C1 segment of cervical spinal cord (tissue), 14 donors: ENCODE measurements around the gene ARL15.

ENCODE experiments used
- DNase-seq, 14 donors: peaks; one replicate each; lab custom pipeline; 2025; lab: John Stamatoyannopoulos, UW

Gene ARL15

GRCh38 chr5:54288568-54289217, 21.7 kb downstream of the ARL15 start:
- DNase-seq = no peak

- no peak for DNase-seq
Measured at GRCh38 chr5:54285686-54286085, 24.7 kb downstream of the ARL15 start.

GRCh38 chr5:54284586-54284985, 25.8 kb downstream of the ARL15 start:
- DNase-seq = no peak

GRCh38 chr5:54282876-54283275, 27.5 kb downstream of the ARL15 start:
- DNase-seq = no peak

GRCh38 chr5:54281960-54282692, 28.2 kb downstream of the ARL15 start:
- no peak for DNase-seq

GRCh38 chr5:54279960-54280359, 30.4 kb downstream of the ARL15 start:
- DNase-seq = no peak

- DNase-seq = no peak
Measured at GRCh38 chr5:54278979-54279717, 31.2 kb downstream of the ARL15 start.

GRCh38 chr5:54278036-54278830, 32.1 kb downstream of the ARL15 start:
- no peak for DNase-seq

- DNase-seq = no peak
Measured at GRCh38 chr5:54276048-54276447, 34.3 kb downstream of the ARL15 start.

GRCh38 chr5:54275361-54275760, 35.0 kb downstream of the ARL15 start:
- DNase-seq = no peak

GRCh38 chr5:54274944-54275343, 35.4 kb downstream of the ARL15 start:
- no peak for DNase-seq

- DNase-seq = no peak
Measured at GRCh38 chr5:54273715-54274114, 36.7 kb downstream of the ARL15 start.

GRCh38 chr5:54272746-54273145, 37.6 kb downstream of the ARL15 start:
- no peak for DNase-seq

- DNase-seq = no peak
Measured at GRCh38 chr5:54270326-54270725, 40.0 kb downstream of the ARL15 start.

- no peak for DNase-seq
Measured at GRCh38 chr5:54264574-54264973, 45.8 kb downstream of the ARL15 start.

- DNase-seq = no peak
Measured at GRCh38 chr5:54263447-54263846, 46.9 kb downstream of the ARL15 start.

- DNase-seq = no peak
Measured at GRCh38 chr5:54261596-54261995, 48.8 kb downstream of the ARL15 start.

- DNase-seq = no peak
Measured at GRCh38 chr5:54259981-54260380, 50.4 kb downstream of the ARL15 start.

GRCh38 chr5:54259090-54259489, 51.3 kb downstream of the ARL15 start:
- no peak for DNase-seq

- no peak for DNase-seq
Measured at GRCh38 chr5:54257366-54258118, 52.8 kb downstream of the ARL15 start.
